HAP-1 (cell line): ENCODE results near the gene ANKRD11.
A peak's percentile ranks its signal among the peaks of the same experiment; 100 is the strongest.

Source experiments
- DNase-seq, 2 experiments: peaks; one replicate each; pipeline ENCODE4 v3.0.0-alpha.2; 2016 to 2020; ENCODE audit warnings: low spot score in 2 of 2
- H3K27me3 ChIP-seq: fragments of 250-450 bp; sonication (Bioruptor Pico); 2 replicates; pipeline ENCODE4 v1.5.1; 2020; ENCODE audit warnings: low read depth, mild to moderate bottlenecking, moderate library complexity
- H3K36me3 ChIP-seq: fragments of 250-450 bp; sonication (Bioruptor Pico); replicated peaks from 2 replicates; pipeline ENCODE4 v1.5.1; 2020; ENCODE audit warnings: mild to moderate bottlenecking
- H3K4me1 ChIP-seq: fragments of 250-450 bp; sonication (Bioruptor Pico); 2 replicates; pipeline ENCODE4 v1.5.1; 2020; ENCODE audit warnings: mild to moderate bottlenecking
- H3K4me3 ChIP-seq: fragments of 250-450 bp; sonication (Bioruptor Pico); 2 replicates; pipeline ENCODE4 v1.5.1; 2020; ENCODE audit warnings: mild to moderate bottlenecking, moderate library complexity
- H3K9me3 ChIP-seq: fragments of 250-450 bp; sonication (Bioruptor Pico); 2 replicates; pipeline ENCODE4 v1.5.1; 2020; ENCODE audit warnings: mild to moderate bottlenecking, moderate library complexity
- in situ Hi-C: fragments of 300-500 bp; cut with MboI; formaldehyde crosslinking; loops from 3 replicates; pipeline ENCODE4 v1.14.3; 2020; ENCODE audit warnings: low sequenced_read_pairs, inconsistent platforms, mixed read lengths

Gene ANKRD11

GRCh38 chr16:89290887-89291286 lies 199.5 kb downstream of the ANKRD11 start:
- no peak overlapping the region for H3K4me3 ChIP-seq
- no peak for DNase-seq
- no peaks in the 10 kb centered on the region for H3K9me3 ChIP-seq
- in situ Hi-C loops, result no loop called here
- H3K36me3 ChIP-seq, result peaks cover 42% of the 10 kb centered on the region
- H3K27me3 ChIP-seq, result no peaks in the 10 kb centered on the region
- H3K4me1 ChIP-seq, result no peaks in the 10 kb centered on the region

- DNase-seq, result no peak
- Histone ChIP-seq H3K4me3 (no peak overlapping the region), H3K9me3 (no peaks in the 10 kb centered on the region), H3K36me3 (peaks cover 47% of the 10 kb centered on the region), H3K4me1 (no peaks in the 10 kb centered on the region), H3K27me3 (no peaks in the 10 kb centered on the region)
- in situ Hi-C loops, result no loop called here
Observed at GRCh38 chr16:89290472-89290871, 199.9 kb downstream of the ANKRD11 start.

- DNase-seq, result peak; percentile 42 to 87
- peaks cover 54% of the 10 kb centered on the region for H3K36me3 ChIP-seq
- no peaks in the 10 kb centered on the region for H3K27me3 ChIP-seq
- no peak overlapping the region for H3K4me3 ChIP-seq
- in situ Hi-C loops, result no loop called here
- no peaks in the 10 kb centered on the region for H3K9me3 ChIP-seq
- H3K4me1 ChIP-seq, result no peaks in the 10 kb centered on the region
Observed at GRCh38 chr16:89289428-89290395, 200.6 kb downstream of the ANKRD11 start.

- H3K9me3 ChIP-seq, result no peaks in the 10 kb centered on the region
- no peaks in the 10 kb centered on the region for H3K27me3 ChIP-seq
- no peak for DNase-seq
- no peaks in the 10 kb centered on the region for H3K4me1 ChIP-seq
- H3K4me3 ChIP-seq, result no peak overlapping the region
- H3K36me3 ChIP-seq, result peaks cover 62% of the 10 kb centered on the region
- in situ Hi-C loops, result no loop called here
Observed at GRCh38 chr16:89288966-89289365, 201.4 kb downstream of the ANKRD11 start.

GRCh38 chr16:89288577-89288844 lies 201.8 kb downstream of the ANKRD11 start:
- Histone ChIP-seq H3K4me3 (no peak overlapping the region), H3K9me3 (no peaks in the 10 kb centered on the region), H3K36me3 (peaks cover 66% of the 10 kb centered on the region), H3K4me1 (no peaks in the 10 kb centered on the region), H3K27me3 (no peaks in the 10 kb centered on the region)
- DNase-seq, result no peak
- in situ Hi-C loops, result no loop called here

- DNase-seq, result no peak
- no peak overlapping the region for H3K4me3 ChIP-seq
- no peaks in the 10 kb centered on the region for H3K9me3 ChIP-seq
- H3K4me1 ChIP-seq, result no peaks in the 10 kb centered on the region
- H3K36me3 ChIP-seq, result peaks cover 69% of the 10 kb centered on the region
- H3K27me3 ChIP-seq, result no peaks in the 10 kb centered on the region
- in situ Hi-C loops, result no loop called here
Observed at GRCh38 chr16:89287777-89288576, 202.4 kb downstream of the ANKRD11 start.

- in situ Hi-C loops, result no loop called here
- Histone ChIP-seq H3K27me3 (no peaks in the 10 kb centered on the region), H3K9me3 (no peaks in the 10 kb centered on the region), H3K36me3 (peaks cover 77% of the 10 kb centered on the region), H3K4me1 (no peaks in the 10 kb centered on the region), H3K4me3 (no peak overlapping the region)
- no peak for DNase-seq
Observed at GRCh38 chr16:89286096-89286495, 204.3 kb downstream of the ANKRD11 start.

- peaks cover 84% of the 10 kb centered on the region for H3K36me3 ChIP-seq
- H3K4me1 ChIP-seq, result no peaks in the 10 kb centered on the region
- no peak overlapping the region for H3K4me3 ChIP-seq
- DNase-seq, result no peak
- in situ Hi-C loops, result no loop called here
- H3K9me3 ChIP-seq, result no peaks in the 10 kb centered on the region
- no peaks in the 10 kb centered on the region for H3K27me3 ChIP-seq
Observed at GRCh38 chr16:89285381-89285780, 205.0 kb downstream of the ANKRD11 start.

- H3K36me3 ChIP-seq, result peaks cover 87% of the 10 kb centered on the region
Observed at GRCh38 chr16:89283449-89283848, 206.9 kb downstream of the ANKRD11 start.

GRCh38 chr16:89282523-89282922 lies 207.8 kb downstream of the ANKRD11 start:
- Histone ChIP-seq H3K9me3 (no peaks in the 10 kb centered on the region), H3K36me3 (peaks cover 87% of the 10 kb centered on the region), H3K27me3 (no peaks in the 10 kb centered on the region), H3K4me3 (no peak overlapping the region), H3K4me1 (no peaks in the 10 kb centered on the region)
- in situ Hi-C loops, result no loop called here
- DNase-seq, result no peak

More at GRCh38 chr16:89283449-89283848, 206.9 kb downstream of the ANKRD11 start:
- Histone ChIP-seq H3K4me1 (no peaks in the 10 kb centered on the region), H3K9me3 (no peaks in the 10 kb centered on the region), H3K4me3 (no peak overlapping the region), H3K27me3 (no peaks in the 10 kb centered on the region)
- in situ Hi-C loops, result no loop called here
- DNase-seq, result no peak

- Histone ChIP-seq H3K27me3 (no peaks in the 10 kb centered on the region), H3K9me3 (no peaks in the 10 kb centered on the region), H3K4me3 (no peak overlapping the region), H3K4me1 (no peaks in the 10 kb centered on the region), H3K36me3 (peaks cover 85% of the 10 kb centered on the region)
- in situ Hi-C loops, result no loop called here
- DNase-seq, result no peak
Observed at GRCh38 chr16:89281829-89282228, 208.5 kb downstream of the ANKRD11 start.

- in situ Hi-C loops, result no loop called here
- Histone ChIP-seq H3K9me3 (no peaks in the 10 kb centered on the region), H3K36me3 (peaks cover 83% of the 10 kb centered on the region), H3K4me3 (no peak overlapping the region), H3K4me1 (no peaks in the 10 kb centered on the region), H3K27me3 (no peaks in the 10 kb centered on the region)
- DNase-seq, result no peak
Observed at GRCh38 chr16:89281189-89281577, 209.2 kb downstream of the ANKRD11 start.

GRCh38 chr16:89280546-89281188 lies 209.7 kb downstream of the ANKRD11 start:
- Histone ChIP-seq H3K36me3 (peaks cover 83% of the 10 kb centered on the region), H3K4me1 (no peaks in the 10 kb centered on the region), H3K9me3 (no peaks in the 10 kb centered on the region), H3K4me3 (no peak overlapping the region), H3K27me3 (no peaks in the 10 kb centered on the region)
- DNase-seq, result no peak
- in situ Hi-C loops, result no loop called here
